Measurements from ENCODE around the gene THSD7A.

THSD7A gene

GRCh38 chr7:11811709-11812108 is 20.3 kb downstream of the THSD7A start:
- no peak for DNase-seq

- no peak for DNase-seq
These were observed 21.9 kb downstream of the THSD7A start for GRCh38 chr7:11810043-11810625.

DNA sequence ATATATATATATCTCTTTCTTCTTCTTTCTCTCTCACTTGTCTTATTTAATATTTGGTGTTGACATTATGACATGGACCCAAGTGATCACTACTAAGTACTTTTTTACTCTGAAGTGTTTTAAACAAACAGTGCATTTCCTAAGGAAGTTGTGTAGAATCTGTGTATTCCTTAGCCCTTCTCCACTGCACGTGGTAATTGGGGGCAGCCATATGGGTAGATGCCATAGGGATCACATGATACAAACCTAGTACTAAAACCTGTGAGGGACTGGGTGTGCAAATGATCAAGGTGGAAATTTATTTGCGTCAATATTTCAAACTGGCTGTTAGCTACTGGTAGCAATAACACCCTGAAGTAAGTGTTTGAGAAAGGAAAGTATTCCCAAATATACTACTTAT is 25.0 kb downstream of the THSD7A start:
- DNase-seq, result no peak

DNA sequence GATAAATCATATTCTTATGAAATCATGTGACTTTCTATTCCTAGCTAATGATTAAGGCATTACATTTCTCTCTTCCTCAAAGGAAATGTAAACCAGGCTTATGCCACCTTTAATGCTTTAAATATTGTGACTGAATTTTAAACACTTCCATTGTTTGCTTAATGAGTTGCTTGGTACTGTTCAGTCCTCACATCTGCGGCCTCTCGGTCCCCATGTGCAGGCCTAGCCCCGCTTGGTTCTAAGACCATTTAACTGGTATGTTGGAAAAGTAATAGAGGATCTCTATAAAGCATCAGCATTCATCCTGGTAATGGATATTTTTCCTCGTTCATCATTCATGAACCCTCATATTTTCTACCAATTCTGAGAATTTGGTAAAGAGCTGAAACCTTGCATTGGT is 27.4 kb downstream of the THSD7A start:
- no peak for DNase-seq

DNA sequence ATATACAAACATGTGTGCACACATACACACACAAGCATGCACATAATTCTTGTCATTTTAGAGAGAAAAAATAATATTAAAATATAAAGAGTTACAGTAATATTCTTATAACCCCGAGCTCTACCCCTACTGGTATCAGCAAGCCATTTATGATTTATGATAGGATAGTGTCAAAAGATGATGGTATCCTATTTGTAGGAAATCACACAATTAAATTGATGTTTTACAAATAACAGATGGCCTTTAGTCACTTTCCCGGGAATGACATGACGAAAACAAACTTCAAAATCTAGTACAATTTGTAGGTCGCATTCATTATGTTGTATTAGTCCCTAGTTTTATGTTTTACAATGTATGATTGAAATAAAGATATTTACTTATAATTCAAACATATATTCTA is 36.8 kb downstream of the THSD7A start:
- DNase-seq, result no peak

DNA sequence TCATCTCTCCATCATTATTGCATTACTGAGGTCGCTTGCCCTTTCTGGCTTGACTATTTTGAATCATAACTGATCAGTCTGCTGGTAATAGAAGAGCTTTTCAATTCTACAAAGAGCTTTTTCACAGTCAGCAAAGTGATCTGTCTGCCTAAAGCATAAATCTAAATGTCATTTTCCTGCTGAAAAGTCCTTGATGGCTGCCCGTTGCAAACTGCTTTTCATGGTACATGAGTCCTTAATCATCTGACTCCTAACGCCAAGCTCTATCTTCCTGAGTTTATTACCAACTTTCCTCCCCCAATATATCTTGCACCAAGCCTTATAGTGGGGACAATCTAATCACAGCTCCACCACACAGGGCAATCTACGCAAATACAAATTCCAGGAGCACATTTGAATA is 39.8 kb downstream of the THSD7A start:
- no peak for DNase-seq

DNA sequence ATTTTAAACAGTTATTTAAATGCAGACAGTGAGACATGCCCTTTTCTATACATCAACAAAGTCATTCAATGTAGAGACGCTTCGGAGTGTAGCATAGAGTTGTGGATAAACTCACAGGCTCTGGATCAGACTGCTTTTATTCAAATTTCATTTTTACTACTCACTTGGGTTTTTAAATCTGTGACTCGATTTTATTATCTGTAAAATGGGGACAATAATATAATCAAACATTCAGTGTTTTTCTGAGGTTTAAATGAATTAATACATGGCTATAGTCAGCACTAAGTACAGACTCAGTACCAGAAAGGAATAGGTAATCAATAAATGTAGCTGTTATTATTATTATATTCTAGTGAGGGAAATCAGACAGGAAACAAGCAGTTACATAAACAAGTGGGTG is 43.4 kb downstream of the THSD7A start:
- no peak for DNase-seq

GRCh38 chr7:11787534-11787933 is 44.5 kb downstream of the THSD7A start:
- DNase-seq, result no peak

GRCh38 chr7:11786186-11786585 is 45.8 kb downstream of the THSD7A start:
- DNase-seq, result no peak

DNA sequence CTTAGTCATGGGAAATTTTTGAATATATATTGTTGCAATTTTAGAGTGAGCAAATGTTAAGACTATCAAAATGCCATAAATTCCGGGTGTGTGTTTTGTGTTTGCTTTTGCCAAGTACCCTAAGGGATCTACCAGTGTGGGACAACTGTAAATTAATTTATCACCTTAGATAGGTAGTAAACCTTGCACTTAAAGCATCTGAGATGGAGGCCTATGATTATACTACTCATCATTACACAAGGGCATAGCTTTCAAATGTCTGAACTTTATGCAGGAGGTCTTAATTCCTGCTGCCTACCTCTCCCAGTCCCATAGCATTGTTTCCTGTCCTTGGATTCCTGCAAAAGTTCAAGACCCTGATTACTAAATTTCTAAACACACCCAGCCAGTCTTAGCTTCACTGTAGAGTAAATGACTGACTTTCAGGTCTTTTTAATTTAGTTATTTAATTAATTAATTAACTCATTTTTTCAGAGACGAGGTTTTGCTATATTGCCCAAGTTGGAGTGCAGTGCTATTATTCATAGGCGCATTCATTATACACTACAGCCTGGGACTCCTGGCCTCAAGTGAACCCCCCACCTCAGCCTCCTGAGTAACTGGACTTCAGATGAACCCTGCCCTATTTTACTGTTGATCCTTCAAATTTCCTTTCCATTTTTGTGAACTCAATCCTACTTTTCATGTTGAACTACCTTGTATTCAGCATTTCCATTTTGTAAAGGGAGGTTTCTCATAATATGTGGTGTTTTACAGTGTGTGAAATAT is 47.0 kb downstream of the THSD7A start:
- no peak for DNase-seq

GRCh38 chr7:11779864-11780674 is 51.9 kb downstream of the THSD7A start:
- DNase-seq, result no peak

- no peak for DNase-seq
These were observed 56.0 kb downstream of the THSD7A start for GRCh38 chr7:11776039-11776438.

DNA sequence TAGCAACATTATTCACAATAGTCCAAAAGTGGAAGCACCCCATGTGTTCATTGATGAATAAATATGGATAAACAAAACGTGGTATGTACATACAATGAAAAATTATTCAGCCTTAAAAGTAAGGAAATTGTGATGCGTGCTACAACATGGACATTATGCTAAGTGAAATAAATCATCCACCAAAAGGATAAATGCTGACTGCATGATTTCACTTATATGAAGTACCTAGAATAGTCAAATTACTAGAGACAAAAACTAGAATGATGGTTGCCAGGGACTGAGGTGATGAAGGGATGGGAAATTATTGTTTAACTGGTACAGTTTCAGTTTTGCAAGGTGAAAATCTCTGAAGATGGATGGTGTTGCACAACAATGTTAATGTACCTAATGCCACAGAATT is 56.6 kb downstream of the THSD7A start:
- no peak for DNase-seq

DNA sequence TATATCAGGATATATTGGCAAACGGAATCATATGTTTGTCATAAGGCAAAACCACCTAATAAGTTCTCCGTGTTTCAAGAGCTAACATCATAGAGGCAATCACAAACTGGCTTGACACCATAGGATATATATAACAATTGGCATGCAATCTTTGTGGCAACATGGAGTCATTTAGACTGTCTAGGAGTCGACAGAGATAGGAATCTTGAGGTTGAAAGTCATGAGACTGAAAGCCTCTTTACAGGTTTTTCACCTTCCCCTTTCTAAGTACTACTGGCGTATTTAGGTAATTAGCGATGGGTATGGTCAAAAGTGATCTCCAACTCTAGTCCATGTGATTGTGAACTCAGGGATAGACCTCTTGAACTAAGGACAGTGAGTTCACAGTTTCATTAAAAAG is 63.7 kb downstream of the THSD7A start:
- DNase-seq, result no peak

DNA sequence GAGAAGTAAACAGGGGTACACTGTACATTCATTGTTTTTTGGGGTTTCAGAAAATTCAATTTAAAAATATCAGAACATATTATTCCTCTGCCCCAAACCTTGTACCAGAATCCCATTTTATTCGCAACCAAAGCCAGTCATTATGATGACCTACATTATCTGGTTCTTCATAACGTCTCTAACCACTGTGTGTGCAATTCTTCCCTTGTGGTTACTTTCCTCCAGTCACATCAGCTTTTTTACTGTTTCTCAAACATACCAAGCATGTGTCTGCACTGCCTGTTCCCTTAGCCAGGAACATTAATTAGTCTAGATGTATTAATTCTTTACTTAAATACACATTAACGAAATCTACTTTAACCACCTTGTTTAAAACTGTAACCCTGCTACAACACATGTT is 64.8 kb downstream of the THSD7A start:
- no peak for DNase-seq

GRCh38 chr7:11760372-11760771 is 71.6 kb downstream of the THSD7A start:
- DNase-seq, result no peak

GRCh38 chr7:11758627-11759111 is 73.3 kb downstream of the THSD7A start:
- no peak for DNase-seq

GRCh38 chr7:11757153-11757552 is 74.8 kb downstream of the THSD7A start:
- no peak for DNase-seq

- no peak for DNase-seq
These were observed 77.1 kb downstream of the THSD7A start for GRCh38 chr7:11754933-11755332.

- no peak for DNase-seq
These were observed 77.9 kb downstream of the THSD7A start for GRCh38 chr7:11754123-11754522.

GRCh38 chr7:11753433-11753832 is 78.6 kb downstream of the THSD7A start:
- DNase-seq, result no peak

GRCh38 chr7:11751807-11752389 is 80.1 kb downstream of the THSD7A start:
- no peak for DNase-seq

GRCh38 chr7:11751315-11751714 is 80.7 kb downstream of the THSD7A start:
- no peak for DNase-seq

DNA sequence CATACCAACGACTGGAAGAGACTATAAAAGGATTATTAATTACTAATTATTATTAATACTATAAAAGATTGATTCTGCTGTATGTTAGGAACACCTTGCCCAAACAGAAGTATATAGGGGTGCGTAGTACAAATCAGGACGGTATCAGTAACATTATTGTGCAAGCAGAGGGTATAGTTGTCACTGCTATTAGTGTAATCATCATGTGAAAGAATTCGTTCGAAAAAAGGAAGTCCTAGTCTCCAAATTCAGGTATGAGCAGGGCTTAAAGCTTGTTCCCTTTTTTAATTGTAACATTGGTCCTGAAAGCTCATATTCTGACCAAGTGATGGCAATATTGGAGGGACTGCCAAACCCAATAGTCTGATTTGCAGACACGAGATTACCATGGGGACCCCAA is 81.8 kb downstream of the THSD7A start:
- no peak for DNase-seq
